Metanephros (tissue), 1 donor: ENCODE data around the gene PRKAR1B. TPM values are rescaled to one million over a fixed set of nuclear protein-coding genes. Genes with fewer than 3 reads are reported as not detected.

Experiments used
- total RNA-seq: library from RNA; depleted of rRNA; stranded (reverse); fragments of >200 nt; gene quantifications from one replicate; pipeline ENCODE4 v1.2.3, GENCODE V29; 2014

Gene PRKAR1B
- 40.8 TPM for total RNA-seq

GRCh38 chr7:727104-727805 lies at the start of gene PRKAR1B:
Gene PRKAR1B (minus strand): TSS chr7:727281. CDS start chr7:711505, 15,776 bp downstream.

GRCh38 chr7:726084-726853 lies 812 bp downstream of the PRKAR1B start, which contains the start of gene DNAAF5:
Gene DNAAF5 (plus strand): TSS chr7:726699. CDS start chr7:726721, 22 bp downstream.

DNA sequence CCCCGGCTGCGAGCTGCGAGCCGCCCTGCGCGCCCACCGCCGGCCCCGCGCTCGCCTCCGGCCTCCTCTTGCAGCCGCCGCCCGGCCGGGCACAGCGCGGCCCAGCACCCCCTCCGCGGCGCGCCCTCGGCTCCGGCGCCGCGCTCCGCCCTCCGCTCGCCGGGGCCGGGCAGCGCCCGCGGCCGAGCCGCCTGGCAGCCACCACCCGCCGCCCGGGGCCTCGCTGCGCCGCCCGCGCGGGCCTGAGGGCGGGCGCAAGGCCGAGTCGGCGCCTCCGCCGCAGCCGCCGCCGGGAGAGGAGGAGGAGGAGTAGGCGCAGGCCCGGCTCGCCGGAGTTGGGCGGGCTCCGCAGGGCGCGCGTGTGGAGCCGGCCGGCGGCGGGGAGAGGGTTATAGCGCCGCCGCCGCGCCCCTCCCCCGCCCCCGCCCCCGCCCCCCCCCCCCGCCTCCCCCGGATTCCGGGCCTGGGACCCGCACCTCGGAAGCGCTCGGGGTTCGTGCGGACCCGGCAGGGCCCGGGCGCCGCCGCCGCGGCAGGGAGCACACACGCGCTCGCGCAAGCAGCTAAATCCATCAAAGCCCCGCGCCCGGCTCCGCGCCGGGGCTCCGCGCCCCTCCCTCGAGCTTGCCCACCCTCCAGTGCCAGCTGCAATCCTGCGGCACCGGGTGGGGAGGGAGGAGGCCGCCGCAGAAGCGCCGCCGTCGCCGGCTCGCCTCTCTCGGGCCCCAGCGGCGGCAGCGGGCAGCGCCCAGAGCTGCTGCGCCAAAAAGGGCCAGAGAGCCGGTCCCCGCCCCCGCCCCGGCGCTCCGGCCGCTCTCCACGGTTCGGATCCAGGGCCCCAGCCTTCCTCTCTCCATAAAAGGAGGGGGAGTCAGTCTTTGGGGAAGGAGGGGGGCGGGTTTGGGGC lies 207.3 kb downstream of the PRKAR1B start, which contains the start of gene PDGFA:
TSS of gene PDGFA (minus strand) at position 363 of the 907 bp plus-strand sequence. CDS start 845 bp downstream, outside the sequence.

Other genes with a start within 250 kb of the PRKAR1B start
- 86.6 TPM for gene PDGFA, start 207.4 kb downstream of the PRKAR1B start, total RNA-seq
- 32.9 TPM for gene DNAAF5, start 582 bp downstream of the PRKAR1B start, total RNA-seq
- 331 TPM for gene SUN1, start 105.2 kb upstream of the PRKAR1B start, total RNA-seq
- 53.0 TPM for gene GET4, start 149.3 kb upstream of the PRKAR1B start, total RNA-seq
- gene ADAP1, start 227.4 kb upstream of the PRKAR1B start, total RNA-seq, result 18.6 TPM
- 11.7 TPM for gene COX19, start 248.3 kb upstream of the PRKAR1B start, total RNA-seq